ENCODE measurements around the gene PRDM16.

PRDM16 gene

GRCh38 chr1:3444298-3444697 is 375.3 kb downstream of the PRDM16 start:
- DNase-seq = no peak

DNA sequence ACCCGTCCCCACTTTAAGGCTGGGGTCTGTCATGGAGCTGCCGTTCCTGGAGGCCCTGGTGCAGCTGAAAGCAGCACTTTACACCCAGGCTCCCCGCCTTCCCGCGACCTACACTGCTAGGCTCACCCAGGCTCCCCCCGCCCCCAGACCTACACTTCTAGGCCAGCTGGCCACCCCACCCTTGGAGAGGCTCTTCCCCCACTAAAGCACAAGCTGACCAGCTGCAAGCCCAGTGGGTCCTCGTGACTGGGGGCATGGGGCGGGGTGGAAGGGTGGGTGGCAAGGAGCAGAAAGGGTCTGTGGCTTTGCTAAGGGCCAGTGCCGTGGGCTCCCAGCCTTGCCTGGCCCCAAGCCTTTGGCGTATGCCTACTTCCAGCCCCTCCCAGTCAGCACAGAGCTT is 375.7 kb downstream of the PRDM16 start:
- no peak for DNase-seq

GRCh38 chr1:3450202-3450863 is 381.3 kb downstream of the PRDM16 start:
- no peak for DNase-seq

GRCh38 chr1:3450983-3451382 is 382.0 kb downstream of the PRDM16 start:
- no peak for DNase-seq

- DNase-seq = no peak
These were observed 383.2 kb downstream of the PRDM16 start for GRCh38 chr1:3451994-3452865.

GRCh38 chr1:3452866-3453175 is 383.8 kb downstream of the PRDM16 start:
- DNase-seq = no peak

- peak; percentile 32 for DNase-seq
These were observed 384.3 kb downstream of the PRDM16 start for GRCh38 chr1:3453203-3453761.

- DNase-seq = no peak
These were observed 385.1 kb downstream of the PRDM16 start, which contains the start of gene ARHGEF16 for GRCh38 chr1:3453891-3454810. TSS of gene ARHGEF16 (plus strand) at chr1:3454665. CDS start at chr1:3463085, 8,420 bp downstream.

- DNase-seq = no peak
These were observed 386.0 kb downstream of the PRDM16 start for GRCh38 chr1:3454811-3455618.

- DNase-seq = no peak
These were observed 386.9 kb downstream of the PRDM16 start for GRCh38 chr1:3455670-3456448.

GRCh38 chr1:3456449-3456963 is 387.5 kb downstream of the PRDM16 start:
- no peak for DNase-seq

DNA sequence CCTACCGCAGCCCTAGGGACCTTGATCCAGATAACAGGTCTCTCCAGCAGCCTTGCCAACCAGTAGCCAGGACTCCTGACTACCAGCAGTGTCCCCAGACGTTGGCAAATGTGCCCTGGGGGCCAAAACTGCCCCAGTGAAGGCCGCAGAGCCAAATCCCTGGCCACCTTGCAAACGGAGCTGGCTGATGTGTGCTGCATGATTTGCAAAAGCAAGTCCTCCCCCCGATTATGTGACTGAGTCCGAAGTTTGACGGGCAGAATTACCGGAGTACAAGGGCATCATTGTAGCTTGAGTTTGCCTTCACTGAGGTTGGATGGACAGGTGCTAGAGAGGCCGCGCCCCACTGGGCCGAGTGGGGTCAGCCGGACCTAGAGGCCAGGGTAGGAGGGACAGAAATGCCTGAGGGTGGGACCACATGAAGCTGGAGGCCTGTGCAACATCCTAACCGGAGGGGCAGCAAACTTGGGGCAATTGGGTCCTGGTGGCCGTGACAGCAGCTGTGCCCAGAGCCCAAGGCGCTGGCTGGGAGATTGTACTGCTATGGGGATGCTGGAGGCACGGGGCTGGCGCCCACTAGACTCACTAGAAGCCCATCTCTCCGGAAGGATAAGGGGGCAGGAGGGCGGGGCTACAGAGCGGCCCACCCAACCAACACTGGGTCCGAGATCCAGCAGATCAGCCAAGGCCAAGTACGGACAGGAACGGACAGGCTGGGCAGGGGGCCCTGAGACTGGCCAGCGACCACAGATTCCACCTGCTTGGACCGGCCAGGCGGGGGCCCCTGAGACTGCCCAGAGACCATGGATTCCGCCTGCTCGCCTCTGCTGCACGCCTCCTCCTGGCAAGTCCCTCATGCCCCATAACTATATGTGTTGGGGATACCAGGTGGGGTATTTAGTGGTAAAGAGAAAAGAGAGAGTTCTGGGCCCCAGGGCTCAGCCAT is 388.2 kb downstream of the PRDM16 start:
- no peak for DNase-seq

DNA sequence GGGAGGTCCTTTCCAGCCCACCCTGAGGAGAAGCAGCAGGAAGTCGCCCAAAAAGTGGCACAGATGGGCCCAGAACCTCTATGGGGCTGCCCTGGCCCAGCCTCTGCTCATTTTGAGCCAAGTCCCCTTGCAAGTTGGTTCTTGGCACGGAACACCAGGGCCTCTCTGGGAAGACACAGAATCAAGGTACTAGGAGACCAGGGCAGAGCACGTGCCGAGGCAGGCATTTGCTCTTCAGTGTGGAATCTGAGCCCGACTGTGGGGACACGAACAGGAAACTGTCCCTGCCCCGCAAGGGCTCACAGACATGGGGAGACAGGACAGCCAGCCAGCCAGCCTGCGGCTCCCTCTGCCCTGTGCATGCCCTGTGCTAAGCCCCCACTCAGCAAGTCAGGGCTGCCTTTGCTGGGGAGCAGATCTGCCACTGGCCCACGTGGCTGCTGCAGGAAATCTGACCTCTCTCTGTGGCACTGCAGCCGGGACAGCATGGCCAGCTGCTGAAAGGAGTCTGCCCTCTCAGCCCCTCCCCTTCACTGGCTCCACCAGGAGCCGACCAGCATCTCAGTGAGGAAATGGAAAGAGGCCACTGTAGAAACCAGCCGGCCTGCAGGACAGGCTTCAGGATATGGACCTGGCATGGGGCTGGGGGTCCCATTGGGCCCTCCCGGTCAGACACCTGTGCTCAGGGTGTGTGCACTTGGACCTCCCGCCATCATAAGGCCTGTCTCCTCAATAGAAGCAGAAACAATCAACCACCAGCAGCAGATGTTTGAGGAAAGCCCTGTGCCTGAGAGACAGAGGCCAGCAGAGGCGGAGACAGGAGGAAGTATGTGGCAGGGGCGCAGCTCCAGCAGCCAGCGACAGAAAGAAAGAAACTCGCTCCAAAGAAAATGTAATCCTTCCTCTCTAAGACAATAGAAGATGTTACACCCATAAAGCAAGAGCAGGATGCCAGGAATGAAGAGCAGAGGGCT is 389.2 kb downstream of the PRDM16 start:
- DNase-seq = no peak

- no peak for DNase-seq
These were observed 390.3 kb downstream of the PRDM16 start for GRCh38 chr1:3459051-3459908.

DNA sequence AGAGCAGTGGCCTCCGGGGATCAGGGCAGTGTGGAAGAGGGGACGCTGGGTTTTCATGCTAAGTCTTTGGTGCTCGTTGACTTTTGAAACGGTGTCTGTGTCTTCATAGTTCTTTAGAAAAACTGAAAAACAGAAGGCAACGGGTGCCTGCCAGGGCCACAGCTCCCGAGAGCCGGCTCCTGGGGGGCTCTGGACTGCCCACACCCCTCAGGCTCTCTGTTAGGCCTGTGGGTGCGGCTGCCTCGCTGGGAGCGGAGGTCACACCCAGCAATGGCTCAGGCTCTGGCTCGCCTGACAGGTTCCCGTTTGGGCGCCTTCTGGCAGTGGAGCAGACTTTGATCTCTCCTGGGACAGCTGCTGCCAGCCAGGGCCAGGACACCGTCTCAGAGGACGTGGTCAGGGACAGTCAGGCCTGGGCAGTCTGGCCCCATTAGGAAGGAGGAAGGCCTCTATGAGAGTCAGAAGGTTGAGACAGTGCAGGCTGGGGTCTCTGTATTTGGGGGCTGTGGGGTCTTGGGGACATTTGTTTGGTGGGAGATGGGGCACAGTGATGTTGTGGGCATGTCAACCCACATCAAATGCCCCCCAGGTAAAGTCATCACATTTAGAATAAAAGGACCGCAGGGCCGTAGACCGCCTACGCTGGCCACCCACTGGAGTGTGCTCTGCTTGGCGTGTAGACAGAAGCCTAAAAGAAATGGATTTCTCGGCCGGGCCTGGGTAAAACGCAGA is 391.1 kb downstream of the PRDM16 start:
- no peak for DNase-seq

- DNase-seq = no peak
These were observed 391.7 kb downstream of the PRDM16 start for GRCh38 chr1:3460672-3461131.
